Neutrophil (primary cell): ENCODE data around the gene TANGO2.

Experiments
- H3K27ac ChIP-seq: fragments of 200-600 bp; sonication (generic); 2 replicates; pipeline ENCODE4 v1.5.1; 2016; ENCODE audit warnings: mild to moderate bottlenecking, moderate library complexity
- H3K27me3 ChIP-seq: fragments of 200-600 bp; sonication (generic); 2 replicates; pipeline ENCODE4 v1.6.0; 2016; ENCODE audit warnings: mild to moderate bottlenecking
- H3K36me3 ChIP-seq: fragments of 200-600 bp; sonication (generic); 2 replicates; pipeline ENCODE4 v1.5.1; 2017
- H3K4me1 ChIP-seq, 2 experiments: fragments of 200-600 bp in 1 of 2; sonication (generic) in 1 of 2; 1 replicate in 1 of 2; 2 replicates in 1 of 2; pipeline versions ENCODE4 v1.5.1 to v1.6.1; 2013 to 2016; ENCODE audit warnings: low read depth in 1 of 2, low read length in 1 of 2, mild to moderate bottlenecking in 1 of 2, moderate library complexity in 1 of 2; ENCODE audit not compliant: control insufficient read depth in 1 of 2, insufficient read depth in 1 of 2
- H3K4me3 ChIP-seq, 2 experiments: fragments of 200-600 bp in 1 of 2; sonication (generic) in 1 of 2; 1 replicate in 1 of 2; 2 replicates in 1 of 2; pipeline ENCODE4 v1.5.1; 2013 to 2016; ENCODE audit warnings: low read depth in 1 of 2, low read length in 1 of 2, mild to moderate bottlenecking in 1 of 2, moderate library complexity in 1 of 2
- H3K9me3 ChIP-seq: fragments of 200-600 bp; sonication (generic); 2 replicates; pipeline ENCODE4 v1.5.1; 2016
- CTCF ChIP-seq: fragments of 200-600 bp; sonication (generic); IDR thresholded peaks from 2 replicates; pipeline ENCODE4 v1.5.1; 2016; ENCODE audit warnings: antibody characterized with exemption

Gene TANGO2

GRCh38 chr22:20094197-20094807 lies 73.4 kb downstream of the TANGO2 start:
- Histone ChIP-seq H3K27ac (no peak overlapping the region), H3K9me3 (no peaks in the 10 kb centered on the region), H3K4me3 (no peak overlapping the region), H3K36me3 (peaks cover 78% of the 10 kb centered on the region), H3K27me3 (no peaks in the 10 kb centered on the region), H3K4me1 (no peaks in the 10 kb centered on the region)
- no peak for TF ChIP-seq CTCF

- Histone ChIP-seq H3K27me3 (no peaks in the 10 kb centered on the region), H3K4me3 (no peak overlapping the region), H3K36me3 (peaks cover 77% of the 10 kb centered on the region), H3K4me1 (no peaks in the 10 kb centered on the region), H3K27ac (no peak overlapping the region), H3K9me3 (no peaks in the 10 kb centered on the region)
- no peak for TF ChIP-seq CTCF
These were observed 74.6 kb downstream of the TANGO2 start for GRCh38 chr22:20095521-20095920.

- H3K27ac ChIP-seq, result no peak overlapping the region
- no peaks in the 10 kb centered on the region for H3K4me1 ChIP-seq
- H3K9me3 ChIP-seq, result no peaks in the 10 kb centered on the region
- TF ChIP-seq CTCF, result no peak
- H3K4me3 ChIP-seq, result no peak overlapping the region
- H3K36me3 ChIP-seq, result peaks cover 78% of the 10 kb centered on the region
- H3K27me3 ChIP-seq, result no peaks in the 10 kb centered on the region
These were observed 75.9 kb downstream of the TANGO2 start for GRCh38 chr22:20096574-20097420.

- Histone ChIP-seq H3K36me3 (peaks cover 59% of the 10 kb centered on the region), H3K4me1 (no peaks in the 10 kb centered on the region), H3K4me3 (no peak overlapping the region), H3K27ac (no peak overlapping the region), H3K27me3 (no peaks in the 10 kb centered on the region), H3K9me3 (no peaks in the 10 kb centered on the region)
- no peak for TF ChIP-seq CTCF
These were observed 78.3 kb downstream of the TANGO2 start for GRCh38 chr22:20099099-20099711.

- no peak for TF ChIP-seq CTCF
- Histone ChIP-seq H3K27me3 (no peaks in the 10 kb centered on the region), H3K9me3 (no peaks in the 10 kb centered on the region), H3K27ac (no peak overlapping the region), H3K36me3 (peaks cover 60% of the 10 kb centered on the region), H3K4me3 (no peak overlapping the region), H3K4me1 (no peaks in the 10 kb centered on the region)
These were observed 80.7 kb downstream of the TANGO2 start for GRCh38 chr22:20101638-20102037.
